NB4 (cell line): ENCODE measurements around the gene EHMT1.

Experiments used
- CTCF ChIP-seq: IDR thresholded peaks from one replicate; pipeline ENCODE4 v1.5.1; 2012; ENCODE audit warnings: low read depth, low read length
- MAX ChIP-seq: IDR thresholded peaks from 2 replicates; pipeline ENCODE4 v1.6.1; 2011; ENCODE audit warnings: low read depth, low read length
- POLR2A ChIP-seq: IDR thresholded peaks from 2 replicates; pipeline ENCODE4 v1.6.1; 2011; ENCODE audit warnings: mild to moderate bottlenecking; ENCODE audit not compliant: insufficient read length; ENCODE audit errors: extremely low read depth

- TF ChIP-seq CTCF (no peak), POLR2A (no peak), MAX (no peak)
Observed at GRCh38 chr9:137671196-137671538, 52.4 kb downstream of the EHMT1 start.
